HFF-Myc (cell line): ENCODE results near the gene CLTC.
"Not testable (repeated sequence)": the region's sequence is repeated elsewhere in the genome, so short reads cannot be mapped to it uniquely, and the experiment has no call there.

Experiments
- DNase-seq: peaks from one replicate; pipeline ENCODE4 v3.0.0-alpha.2; 2011; ENCODE audit warnings: low read depth; ENCODE audit errors: extremely low read depth
- H3K4me3 ChIP-seq: replicated peaks from 2 replicates; pipeline ENCODE4 v1.5.1; 2011; ENCODE audit warnings: low read depth, mild to moderate bottlenecking, control low read depth, low read length
- TF ChIP-seq, protein P1 (sequence below): IDR thresholded peaks from 2 replicates; pipeline ENCODE4 v1.5.1; 2012; ENCODE audit warnings: mild to moderate bottlenecking, low read depth, low read length, control low read depth; ENCODE audit errors: missing control alignments

The CLTC gene

DNA sequence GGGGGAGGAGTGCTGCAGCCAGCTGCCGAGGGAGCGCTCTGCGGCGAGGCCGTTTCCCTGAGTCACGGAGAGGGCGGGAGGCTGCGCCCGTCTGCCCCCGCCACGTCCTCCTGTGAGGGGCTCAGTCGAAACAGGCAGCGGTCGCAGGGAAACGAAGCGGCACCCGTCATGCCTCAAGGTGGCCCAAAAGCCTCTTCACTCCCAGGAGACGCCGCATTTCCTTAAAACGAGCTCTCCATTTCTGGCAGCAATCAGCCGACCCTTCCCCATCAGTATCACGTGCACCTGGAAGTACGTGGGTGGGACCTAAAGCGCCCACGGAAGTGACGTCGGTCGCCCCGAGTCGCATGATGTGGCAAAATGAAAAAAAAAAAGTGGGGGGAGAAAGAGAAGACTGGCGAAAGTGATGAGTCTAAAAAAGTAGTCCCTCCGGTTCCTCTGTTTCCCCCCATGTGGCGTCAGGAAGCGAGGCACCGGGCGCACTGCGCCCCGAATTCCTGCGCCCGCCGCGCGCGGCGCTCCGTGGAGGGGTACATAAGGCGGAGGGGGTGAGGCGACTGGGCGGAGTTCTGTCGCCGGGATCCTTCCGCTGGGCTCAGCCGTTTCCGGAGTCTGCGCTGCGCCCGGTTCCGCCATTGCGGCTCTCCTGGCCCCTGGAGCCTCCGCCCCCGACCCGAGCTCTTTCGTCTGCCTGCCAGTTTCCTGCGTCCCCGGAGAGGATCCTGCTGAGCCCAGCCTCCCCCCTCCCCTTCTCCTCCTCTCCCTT, at the start of gene CLTC:
TSS of gene CLTC (plus strand) at position 598 of the 766 bp plus-strand sequence. CDS start 237 bp downstream, outside the sequence.
- H3K4me3 ChIP-seq, result peak within 1 kb of the TSS; percentile 97
- TF ChIP-seq, protein P1, sequence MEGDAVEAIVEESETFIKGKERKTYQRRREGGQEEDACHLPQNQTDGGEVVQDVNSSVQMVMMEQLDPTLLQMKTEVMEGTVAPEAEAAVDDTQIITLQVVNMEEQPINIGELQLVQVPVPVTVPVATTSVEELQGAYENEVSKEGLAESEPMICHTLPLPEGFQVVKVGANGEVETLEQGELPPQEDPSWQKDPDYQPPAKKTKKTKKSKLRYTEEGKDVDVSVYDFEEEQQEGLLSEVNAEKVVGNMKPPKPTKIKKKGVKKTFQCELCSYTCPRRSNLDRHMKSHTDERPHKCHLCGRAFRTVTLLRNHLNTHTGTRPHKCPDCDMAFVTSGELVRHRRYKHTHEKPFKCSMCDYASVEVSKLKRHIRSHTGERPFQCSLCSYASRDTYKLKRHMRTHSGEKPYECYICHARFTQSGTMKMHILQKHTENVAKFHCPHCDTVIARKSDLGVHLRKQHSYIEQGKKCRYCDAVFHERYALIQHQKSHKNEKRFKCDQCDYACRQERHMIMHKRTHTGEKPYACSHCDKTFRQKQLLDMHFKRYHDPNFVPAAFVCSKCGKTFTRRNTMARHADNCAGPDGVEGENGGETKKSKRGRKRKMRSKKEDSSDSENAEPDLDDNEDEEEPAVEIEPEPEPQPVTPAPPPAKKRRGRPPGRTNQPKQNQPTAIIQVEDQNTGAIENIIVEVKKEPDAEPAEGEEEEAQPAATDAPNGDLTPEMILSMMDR, result no peak
- DNase-seq, result peak; percentile 90

DNA sequence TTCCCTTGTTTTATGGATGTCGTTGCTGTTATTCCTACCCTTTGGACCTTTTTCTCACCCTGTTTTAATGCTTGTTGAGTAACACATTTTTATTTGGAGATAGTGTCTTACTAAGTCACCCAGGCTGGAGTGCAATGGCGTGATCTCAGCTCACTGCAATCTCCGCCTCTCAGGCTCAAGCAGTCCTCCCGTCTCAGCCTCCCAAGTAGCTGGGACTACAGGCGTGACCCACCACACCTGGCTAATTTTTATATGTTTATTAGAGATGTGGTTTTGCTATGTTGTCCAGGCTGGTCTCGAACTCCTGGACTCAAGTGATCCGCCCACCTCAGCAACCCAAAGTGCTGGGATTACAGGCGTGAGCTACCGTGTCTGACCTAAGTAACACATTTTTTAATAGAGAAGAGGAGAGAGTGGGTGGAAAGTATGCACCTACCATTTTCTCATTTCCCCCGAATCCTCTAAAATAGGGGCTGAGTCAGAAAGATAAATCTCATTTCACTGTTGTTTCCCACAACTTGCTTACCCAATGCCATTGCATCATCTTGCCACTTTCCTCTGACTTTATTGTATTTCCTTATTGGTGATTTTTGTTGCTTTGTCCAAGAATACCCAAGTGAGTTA, 47.3 kb upstream of the CLTC start:
- no peak overlapping the region for H3K4me3 ChIP-seq
- TF ChIP-seq, protein P1, result no peak
- no peak for DNase-seq

DNA sequence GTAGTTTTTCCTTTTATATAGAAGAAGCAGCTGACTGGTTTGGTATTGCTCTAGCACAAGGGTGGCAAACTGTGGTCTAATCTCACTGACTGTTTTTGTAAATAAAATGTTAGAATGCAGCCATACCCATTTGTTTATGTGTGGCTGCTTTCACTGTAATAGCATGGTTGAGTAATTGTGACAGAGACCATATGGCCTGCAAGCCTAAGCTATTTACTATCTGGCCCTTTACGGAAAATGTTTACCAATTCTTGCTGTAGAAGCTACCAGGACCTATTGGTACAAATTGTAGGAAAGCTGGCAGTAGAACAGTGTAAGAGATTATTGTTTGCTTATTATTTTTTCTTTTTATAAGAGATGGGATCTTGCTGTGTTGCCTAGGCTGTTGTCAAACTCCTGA, 35.5 kb upstream of the CLTC start:
- H3K4me3 ChIP-seq, DNase-seq: not testable (repeated sequence)

DNA sequence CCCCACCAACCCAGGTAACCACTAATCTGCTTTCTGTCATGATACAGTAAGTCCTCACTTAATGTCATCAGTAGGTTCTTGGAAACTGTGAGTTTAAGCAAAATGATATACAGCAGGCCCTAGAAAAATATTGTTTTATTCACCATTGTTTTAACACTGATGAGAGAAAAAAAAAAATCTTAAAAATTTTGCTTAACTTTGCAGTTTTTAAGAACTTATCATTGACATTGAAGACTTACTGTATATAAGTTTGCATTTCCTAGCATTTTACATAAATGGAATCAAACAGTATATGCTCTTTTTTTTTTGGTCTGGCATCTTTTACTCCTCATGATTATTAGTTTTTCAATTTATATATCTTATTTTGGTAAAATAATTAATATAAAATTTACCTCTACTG, 19.5 kb upstream of the CLTC start:
- H3K4me3 ChIP-seq, result no peak overlapping the region
- no peak for DNase-seq
- TF ChIP-seq, protein P1, result no peak

DNA sequence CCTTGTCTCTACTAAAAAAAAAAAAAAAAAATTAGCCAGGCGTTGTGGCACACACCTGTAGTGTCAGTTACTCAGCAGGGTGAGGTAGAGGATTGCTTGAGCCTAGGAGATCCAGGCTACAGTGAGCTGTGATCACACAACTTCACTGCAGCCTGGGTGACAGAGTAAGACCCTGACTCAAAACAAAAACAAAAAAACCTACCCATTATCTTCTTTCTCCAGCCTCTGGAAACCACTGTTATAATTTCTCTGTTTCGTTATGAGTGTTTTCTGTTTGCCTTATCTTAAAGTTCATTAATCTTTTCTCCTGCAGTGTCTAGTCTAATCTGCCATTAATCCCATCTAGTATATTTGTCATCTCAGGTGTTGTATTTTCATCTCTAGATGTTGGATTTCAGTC, 18.6 kb upstream of the CLTC start:
- TF ChIP-seq, protein P1, result no peak
- no peak overlapping the region for H3K4me3 ChIP-seq
- DNase-seq, result no peak

DNA sequence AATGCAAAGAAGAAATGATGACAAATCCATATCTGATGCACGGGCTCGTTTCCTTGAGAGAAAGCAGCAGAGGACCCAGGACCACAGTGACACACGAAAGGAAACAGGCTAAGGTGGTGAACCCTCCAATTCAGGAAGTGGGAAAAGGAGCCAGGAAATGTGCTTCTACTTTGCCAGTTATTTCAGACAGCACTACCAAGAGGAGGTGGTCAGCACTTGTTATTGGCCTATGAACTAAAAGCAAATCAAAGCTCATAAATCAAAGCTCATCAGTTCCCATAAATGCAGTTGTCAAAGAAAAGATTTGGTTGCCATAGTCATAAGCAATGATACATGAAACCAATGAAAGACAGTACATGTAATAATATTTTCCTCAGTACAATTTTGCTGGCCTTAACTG, 12.6 kb upstream of the CLTC start:
- no peak for DNase-seq
- TF ChIP-seq, protein P1, result no peak
- no peak overlapping the region for H3K4me3 ChIP-seq

DNA sequence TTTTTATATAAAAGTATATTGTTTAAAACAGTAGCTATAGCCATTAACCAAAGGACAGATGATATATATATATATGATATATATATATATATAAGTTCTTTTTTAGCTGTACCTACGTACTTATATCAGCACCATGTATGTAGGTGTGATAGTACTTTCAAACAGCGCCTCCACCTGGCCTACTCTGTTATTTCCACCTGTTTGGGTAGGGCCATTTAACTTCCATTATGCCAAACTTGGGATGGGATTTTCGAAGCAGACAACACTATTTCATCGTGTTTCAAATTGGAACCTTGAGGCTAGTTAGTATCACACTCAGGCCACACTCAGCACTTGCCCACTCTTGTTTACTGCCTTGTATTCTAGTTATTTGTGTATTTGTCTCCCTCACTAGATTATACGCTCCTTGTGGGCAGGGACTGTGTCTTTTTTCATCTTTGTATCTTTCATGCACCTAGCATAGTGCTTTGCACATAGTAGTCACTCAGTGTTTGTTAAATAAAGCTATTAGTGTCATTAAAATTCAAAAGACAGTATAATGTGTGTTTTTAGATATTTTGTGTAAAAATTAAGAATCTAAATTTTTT, 11.8 kb upstream of the CLTC start:
- DNase-seq, result no peak
- no peak overlapping the region for H3K4me3 ChIP-seq
- TF ChIP-seq, protein P1, result no peak
